ENCODE measurements around the gene GNMT.

- TF ChIP-seq SMC3 (conservative IDR thresholded peaks at IDR 0.05; ENCODE audit: poor library complexity) = no peak
- TF ChIP-seq MXI1 (conservative IDR thresholded peaks at IDR 0.05; ENCODE audit: poor library complexity, severe bottlenecking) = no peak
- TF ChIP-seq CTCF (IDR thresholded peaks at IDR 0.05; ENCODE audit: poor library complexity, severe bottlenecking) = no peak
- TF ChIP-seq EZH2 (IDR thresholded peaks at IDR 0.05; ENCODE audit: borderline replicate concordance, insufficient read depth, low read length, poor library complexity, severe bottlenecking) = no peak
- TF ChIP-seq TAF1 (IDR thresholded peaks at IDR 0.05; ENCODE audit: low read depth) = no peak
- no peak for TF ChIP-seq RAD21 (conservative IDR thresholded peaks at IDR 0.05)
Observed at GRCh38 chr6:42989923-42990322, 29.4 kb downstream of the GNMT start.

All from neural cell (in vitro differentiated cells).